ENCODE results near the gene HPSE2.

Gene HPSE2

DNA sequence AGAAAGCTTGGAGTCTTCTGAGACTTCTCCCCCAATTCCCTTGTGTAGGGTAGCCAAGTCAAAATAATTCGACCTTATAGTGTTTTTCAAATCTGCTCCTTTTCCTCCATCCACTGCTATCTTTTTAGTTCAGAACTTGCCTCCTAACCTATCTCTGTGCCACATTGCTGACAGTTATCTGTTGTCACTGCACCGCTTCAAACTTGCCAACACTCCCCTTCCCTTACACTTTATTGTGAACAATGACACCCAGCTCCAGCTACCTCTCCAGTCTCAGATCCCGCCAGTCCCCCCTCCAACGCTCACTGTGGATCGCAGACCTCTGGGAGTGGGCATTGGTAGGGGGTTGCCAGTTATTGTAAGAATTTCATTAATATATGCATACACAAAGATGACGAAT lies 772.6 kb downstream of the HPSE2 start:
- no peak for TF ChIP-seq TOX (CRISPR knock-in tag; IDR thresholded peaks at IDR 0.05; ENCODE audit: borderline replicate concordance)
- TF ChIP-seq ZC3H10 (CRISPR knock-in tag; IDR thresholded peaks at IDR 0.05): no peak
- no peak for ATAC-seq

DNA sequence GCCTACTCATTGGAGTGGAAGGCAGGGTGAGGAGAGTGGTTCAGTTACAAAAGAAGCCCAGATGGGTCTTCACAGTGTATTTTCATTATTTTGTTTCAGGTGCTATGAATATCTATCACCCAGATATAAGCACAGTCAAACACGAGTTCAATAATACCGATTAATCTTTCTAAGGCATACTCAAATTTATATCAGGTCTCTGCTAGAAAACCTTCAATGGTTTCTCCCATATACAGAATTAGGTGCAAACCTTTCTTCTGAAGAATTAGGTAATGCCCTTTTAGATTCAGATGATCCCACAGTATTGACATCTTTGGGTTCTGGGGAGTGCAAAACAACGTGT lies 774.2 kb downstream of the HPSE2 start:
- TF ChIP-seq ZFP3 (CRISPR knock-in tag; IDR thresholded peaks at IDR 0.05) (no peak), PPARA (CRISPR knock-in tag; IDR thresholded peaks at IDR 0.05; ENCODE audit: borderline replicate concordance) (no peak), SNAI2 (CRISPR knock-in tag; IDR thresholded peaks at IDR 0.05) (no peak), CSDC2 (CRISPR knock-in tag; IDR thresholded peaks at IDR 0.05) (no peak), ISL1 (CRISPR knock-in tag; IDR thresholded peaks at IDR 0.05) (no peak), GLIS3 (CRISPR knock-in tag; IDR thresholded peaks at IDR 0.05) (no peak), ZNF565 (CRISPR knock-in tag; conservative IDR thresholded peaks at IDR 0.05; ENCODE audit: low read depth) (no peak), ARNTL (CRISPR knock-in tag; IDR thresholded peaks at IDR 0.05; ENCODE audit: borderline replicate concordance, low read depth) (no peak), RARB (CRISPR knock-in tag; IDR thresholded peaks at IDR 0.05) (no peak), ZFP30 (CRISPR knock-in tag; IDR thresholded peaks at IDR 0.05) (no peak), ZNF8 (CRISPR knock-in tag; IDR thresholded peaks at IDR 0.05) (no peak), ESRRG (CRISPR knock-in tag; IDR thresholded peaks at IDR 0.05) (no peak), TCF4 (CRISPR knock-in tag; IDR thresholded peaks at IDR 0.05; ENCODE audit: borderline replicate concordance) (no peak)
- TF ChIP-seq, protein P1, sequence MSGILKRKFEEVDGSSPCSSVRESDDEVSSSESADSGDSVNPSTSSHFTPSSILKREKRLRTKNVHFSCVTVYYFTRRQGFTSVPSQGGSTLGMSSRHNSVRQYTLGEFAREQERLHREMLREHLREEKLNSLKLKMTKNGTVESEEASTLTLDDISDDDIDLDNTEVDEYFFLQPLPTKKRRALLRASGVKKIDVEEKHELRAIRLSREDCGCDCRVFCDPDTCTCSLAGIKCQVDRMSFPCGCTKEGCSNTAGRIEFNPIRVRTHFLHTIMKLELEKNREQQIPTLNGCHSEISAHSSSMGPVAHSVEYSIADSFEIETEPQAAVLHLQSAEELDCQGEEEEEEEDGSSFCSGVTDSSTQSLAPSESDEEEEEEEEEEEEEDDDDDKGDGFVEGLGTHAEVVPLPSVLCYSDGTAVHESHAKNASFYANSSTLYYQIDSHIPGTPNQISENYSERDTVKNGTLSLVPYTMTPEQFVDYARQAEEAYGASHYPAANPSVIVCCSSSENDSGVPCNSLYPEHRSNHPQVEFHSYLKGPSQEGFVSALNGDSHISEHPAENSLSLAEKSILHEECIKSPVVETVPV (CRISPR knock-in tag; IDR thresholded peaks at IDR 0.05): no peak
- TF ChIP-seq, protein P2, sequence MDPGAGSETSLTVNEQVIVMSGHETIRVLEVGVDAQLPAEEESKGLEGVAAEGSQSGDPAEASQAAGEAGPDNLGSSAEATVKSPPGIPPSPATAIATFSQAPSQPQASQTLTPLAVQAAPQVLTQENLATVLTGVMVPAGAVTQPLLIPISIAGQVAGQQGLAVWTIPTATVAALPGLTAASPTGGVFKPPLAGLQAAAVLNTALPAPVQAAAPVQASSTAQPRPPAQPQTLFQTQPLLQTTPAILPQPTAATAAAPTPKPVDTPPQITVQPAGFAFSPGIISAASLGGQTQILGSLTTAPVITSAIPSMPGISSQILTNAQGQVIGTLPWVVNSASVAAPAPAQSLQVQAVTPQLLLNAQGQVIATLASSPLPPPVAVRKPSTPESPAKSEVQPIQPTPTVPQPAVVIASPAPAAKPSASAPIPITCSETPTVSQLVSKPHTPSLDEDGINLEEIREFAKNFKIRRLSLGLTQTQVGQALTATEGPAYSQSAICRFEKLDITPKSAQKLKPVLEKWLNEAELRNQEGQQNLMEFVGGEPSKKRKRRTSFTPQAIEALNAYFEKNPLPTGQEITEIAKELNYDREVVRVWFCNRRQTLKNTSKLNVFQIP (CRISPR knock-in tag; IDR thresholded peaks at IDR 0.05; ENCODE audit: borderline replicate concordance, low read depth): no peak
- TF ChIP-seq, protein P3, sequence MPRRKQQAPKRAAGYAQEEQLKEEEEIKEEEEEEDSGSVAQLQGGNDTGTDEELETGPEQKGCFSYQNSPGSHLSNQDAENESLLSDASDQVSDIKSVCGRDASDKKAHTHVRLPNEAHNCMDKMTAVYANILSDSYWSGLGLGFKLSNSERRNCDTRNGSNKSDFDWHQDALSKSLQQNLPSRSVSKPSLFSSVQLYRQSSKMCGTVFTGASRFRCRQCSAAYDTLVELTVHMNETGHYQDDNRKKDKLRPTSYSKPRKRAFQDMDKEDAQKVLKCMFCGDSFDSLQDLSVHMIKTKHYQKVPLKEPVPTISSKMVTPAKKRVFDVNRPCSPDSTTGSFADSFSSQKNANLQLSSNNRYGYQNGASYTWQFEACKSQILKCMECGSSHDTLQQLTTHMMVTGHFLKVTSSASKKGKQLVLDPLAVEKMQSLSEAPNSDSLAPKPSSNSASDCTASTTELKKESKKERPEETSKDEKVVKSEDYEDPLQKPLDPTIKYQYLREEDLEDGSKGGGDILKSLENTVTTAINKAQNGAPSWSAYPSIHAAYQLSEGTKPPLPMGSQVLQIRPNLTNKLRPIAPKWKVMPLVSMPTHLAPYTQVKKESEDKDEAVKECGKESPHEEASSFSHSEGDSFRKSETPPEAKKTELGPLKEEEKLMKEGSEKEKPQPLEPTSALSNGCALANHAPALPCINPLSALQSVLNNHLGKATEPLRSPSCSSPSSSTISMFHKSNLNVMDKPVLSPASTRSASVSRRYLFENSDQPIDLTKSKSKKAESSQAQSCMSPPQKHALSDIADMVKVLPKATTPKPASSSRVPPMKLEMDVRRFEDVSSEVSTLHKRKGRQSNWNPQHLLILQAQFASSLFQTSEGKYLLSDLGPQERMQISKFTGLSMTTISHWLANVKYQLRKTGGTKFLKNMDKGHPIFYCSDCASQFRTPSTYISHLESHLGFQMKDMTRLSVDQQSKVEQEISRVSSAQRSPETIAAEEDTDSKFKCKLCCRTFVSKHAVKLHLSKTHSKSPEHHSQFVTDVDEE (CRISPR knock-in tag; IDR thresholded peaks at IDR 0.05): no peak
- TF ChIP-seq, protein P4, sequence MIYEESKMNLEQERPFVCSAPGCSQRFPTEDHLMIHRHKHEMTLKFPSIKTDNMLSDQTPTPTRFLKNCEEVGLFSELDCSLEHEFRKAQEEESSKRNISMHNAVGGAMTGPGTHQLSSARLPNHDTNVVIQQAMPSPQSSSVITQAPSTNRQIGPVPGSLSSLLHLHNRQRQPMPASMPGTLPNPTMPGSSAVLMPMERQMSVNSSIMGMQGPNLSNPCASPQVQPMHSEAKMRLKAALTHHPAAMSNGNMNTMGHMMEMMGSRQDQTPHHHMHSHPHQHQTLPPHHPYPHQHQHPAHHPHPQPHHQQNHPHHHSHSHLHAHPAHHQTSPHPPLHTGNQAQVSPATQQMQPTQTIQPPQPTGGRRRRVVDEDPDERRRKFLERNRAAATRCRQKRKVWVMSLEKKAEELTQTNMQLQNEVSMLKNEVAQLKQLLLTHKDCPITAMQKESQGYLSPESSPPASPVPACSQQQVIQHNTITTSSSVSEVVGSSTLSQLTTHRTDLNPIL (CRISPR knock-in tag; IDR thresholded peaks at IDR 0.05; ENCODE audit: low read depth): no peak
- TF ChIP-seq, protein P5, sequence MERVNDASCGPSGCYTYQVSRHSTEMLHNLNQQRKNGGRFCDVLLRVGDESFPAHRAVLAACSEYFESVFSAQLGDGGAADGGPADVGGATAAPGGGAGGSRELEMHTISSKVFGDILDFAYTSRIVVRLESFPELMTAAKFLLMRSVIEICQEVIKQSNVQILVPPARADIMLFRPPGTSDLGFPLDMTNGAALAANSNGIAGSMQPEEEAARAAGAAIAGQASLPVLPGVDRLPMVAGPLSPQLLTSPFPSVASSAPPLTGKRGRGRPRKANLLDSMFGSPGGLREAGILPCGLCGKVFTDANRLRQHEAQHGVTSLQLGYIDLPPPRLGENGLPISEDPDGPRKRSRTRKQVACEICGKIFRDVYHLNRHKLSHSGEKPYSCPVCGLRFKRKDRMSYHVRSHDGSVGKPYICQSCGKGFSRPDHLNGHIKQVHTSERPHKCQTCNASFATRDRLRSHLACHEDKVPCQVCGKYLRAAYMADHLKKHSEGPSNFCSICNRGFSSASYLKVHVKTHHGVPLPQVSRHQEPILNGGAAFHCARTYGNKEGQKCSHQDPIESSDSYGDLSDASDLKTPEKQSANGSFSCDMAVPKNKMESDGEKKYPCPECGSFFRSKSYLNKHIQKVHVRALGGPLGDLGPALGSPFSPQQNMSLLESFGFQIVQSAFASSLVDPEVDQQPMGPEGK (CRISPR knock-in tag; IDR thresholded peaks at IDR 0.05; ENCODE audit: borderline replicate concordance): no peak
- no peak for ATAC-seq

DNA sequence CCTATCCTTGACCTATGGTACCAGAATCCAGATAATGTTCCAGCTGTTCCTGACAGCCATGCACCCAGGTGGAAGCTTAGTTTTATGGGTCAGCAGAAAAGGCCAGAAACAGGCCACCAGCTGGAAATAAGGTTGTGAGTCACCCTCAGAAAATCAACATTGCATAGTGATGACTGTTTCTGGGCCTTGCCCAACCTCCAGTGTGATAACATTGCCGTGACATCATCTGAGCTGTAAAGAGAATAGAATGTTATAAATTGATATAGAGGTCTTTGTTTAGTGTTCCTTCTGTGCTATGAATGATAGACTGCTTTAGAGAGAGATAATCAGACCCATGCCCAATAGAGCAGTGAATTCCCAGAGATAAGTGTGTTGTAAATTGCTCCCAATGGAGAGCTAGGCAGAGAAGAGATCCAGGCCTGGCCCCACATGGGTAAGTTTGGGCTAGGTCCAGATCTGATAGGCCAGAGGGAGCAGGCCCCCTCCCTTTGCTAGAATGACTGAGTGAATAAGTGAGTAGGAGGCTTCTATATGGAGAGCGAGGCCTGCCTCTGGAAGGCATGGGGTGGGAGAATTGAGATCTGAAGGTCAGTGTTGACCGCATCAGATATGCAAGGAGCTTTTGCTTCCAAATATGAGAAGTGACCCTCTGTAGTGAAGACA lies 774.7 kb downstream of the HPSE2 start:
- ATAC-seq: peak; percentile 95
- TF ChIP-seq PPARA (CRISPR knock-in tag; IDR thresholded peaks at IDR 0.05; ENCODE audit: borderline replicate concordance) (no peak), ESRRG (CRISPR knock-in tag; IDR thresholded peaks at IDR 0.05) (peak; percentile 66; the same call in 1 of the 2 replicates), ZNF8 (CRISPR knock-in tag; IDR thresholded peaks at IDR 0.05) (peak; percentile 11; the same call in 1 of the 2 replicates), CSDC2 (CRISPR knock-in tag; IDR thresholded peaks at IDR 0.05) (0 out of 2 replicates have a peak, but pooled peaks have one; percentile 58), ISL1 (CRISPR knock-in tag; IDR thresholded peaks at IDR 0.05) (peak; percentile 97), TCF4 (CRISPR knock-in tag; IDR thresholded peaks at IDR 0.05; ENCODE audit: borderline replicate concordance) (peak; percentile 92)
- TF ChIP-seq, protein P1 (CRISPR knock-in tag; IDR thresholded peaks at IDR 0.05): 0 out of 2 replicates have a peak, but pooled peaks have one; percentile 66
- TF ChIP-seq, protein P4 (CRISPR knock-in tag; IDR thresholded peaks at IDR 0.05; ENCODE audit: low read depth): peak; percentile 88
- TF ChIP-seq, protein P2 (CRISPR knock-in tag; IDR thresholded peaks at IDR 0.05; ENCODE audit: borderline replicate concordance, low read depth): peak; percentile 46; the same call in 1 of the 2 replicates
